HL-60/S4 (cell line): ENCODE measurements around the gene DNAI2.

Experiments used
- in situ Hi-C: fragments of 300-500 bp; cut with MboI; formaldehyde crosslinking; loops from 2 replicates; pipeline ENCODE4 v1.14.3; 2022; ENCODE audit warnings: low sequenced_read_pairs

Gene DNAI2

DNA sequence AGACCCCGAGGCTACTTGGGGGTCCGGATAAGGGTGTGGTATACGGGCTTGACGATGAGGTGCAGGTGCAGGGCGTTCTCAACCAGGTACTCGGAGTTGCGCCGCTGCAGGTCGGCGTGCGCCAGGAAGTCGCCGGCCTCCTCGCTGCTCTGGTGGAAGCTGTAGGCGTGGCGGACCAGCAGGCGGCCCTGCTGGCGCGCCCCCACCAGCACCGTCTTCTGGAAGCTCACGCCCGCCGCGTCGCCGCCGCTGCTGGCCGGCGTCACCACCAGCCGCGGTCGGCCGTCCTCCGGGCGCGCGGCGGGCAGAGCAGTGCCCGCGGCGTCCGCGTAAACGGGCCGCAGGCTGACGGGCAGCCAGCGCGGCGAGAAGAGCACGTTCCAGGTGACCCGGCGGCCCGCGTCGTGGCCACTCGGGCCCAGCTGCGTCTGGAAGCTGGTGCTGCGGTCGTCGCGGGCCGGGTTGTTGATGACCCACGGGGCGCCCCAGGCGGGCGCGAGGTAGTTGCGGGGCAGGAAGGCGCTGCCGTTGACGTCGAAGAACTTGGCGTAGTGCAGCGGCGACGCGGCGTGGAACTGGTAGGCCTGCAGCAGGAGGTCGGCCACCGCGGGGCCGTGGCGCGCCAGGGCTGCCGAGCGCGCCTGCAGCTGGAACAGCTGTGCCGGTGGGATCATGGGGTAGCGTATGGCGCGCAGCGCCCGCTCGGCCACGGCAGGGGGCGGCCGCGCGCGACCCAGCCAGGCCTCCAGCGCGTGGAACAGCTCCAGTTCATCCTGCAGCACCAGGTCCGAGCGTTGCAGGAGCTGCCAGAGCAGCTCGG is 82.8 kb downstream of the DNAI2 start:
- in situ Hi-C loops, result loop anchor here (10.0 kb wide), 1 partner anchor 142 kb away; the partner anchor contains the start of gene TTYH2

- in situ Hi-C loops, result loop anchor here (10.0 kb wide), 1 partner anchor 143 kb away; the partner anchor contains the start of gene TTYH2
These were observed 83.4 kb downstream of the DNAI2 start for GRCh38 chr17:74357466-74357809.

DNA sequence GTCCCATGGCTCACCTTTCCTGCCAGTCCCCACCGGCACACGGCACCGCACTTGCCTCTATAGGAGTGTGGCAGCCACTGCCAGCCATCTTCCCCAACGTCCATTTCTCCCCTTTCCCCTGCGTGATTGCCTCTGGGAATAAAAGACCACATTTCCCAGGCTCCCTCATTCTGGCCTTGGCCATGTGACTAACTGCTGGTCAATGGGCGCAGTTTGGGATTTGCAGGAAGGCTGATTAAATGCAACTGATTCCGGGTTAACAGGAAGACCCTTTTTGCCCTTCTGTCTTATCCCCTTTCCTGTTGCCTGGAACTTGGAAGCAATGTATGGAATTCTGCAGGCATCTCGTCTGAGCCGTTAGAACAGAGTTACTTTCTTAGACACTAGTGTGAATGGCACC is 84.7 kb downstream of the DNAI2 start:
- in situ Hi-C loops, result loop anchor here (10.0 kb wide), 1 partner anchor 144 kb away; the partner anchor contains the start of gene TTYH2

DNA sequence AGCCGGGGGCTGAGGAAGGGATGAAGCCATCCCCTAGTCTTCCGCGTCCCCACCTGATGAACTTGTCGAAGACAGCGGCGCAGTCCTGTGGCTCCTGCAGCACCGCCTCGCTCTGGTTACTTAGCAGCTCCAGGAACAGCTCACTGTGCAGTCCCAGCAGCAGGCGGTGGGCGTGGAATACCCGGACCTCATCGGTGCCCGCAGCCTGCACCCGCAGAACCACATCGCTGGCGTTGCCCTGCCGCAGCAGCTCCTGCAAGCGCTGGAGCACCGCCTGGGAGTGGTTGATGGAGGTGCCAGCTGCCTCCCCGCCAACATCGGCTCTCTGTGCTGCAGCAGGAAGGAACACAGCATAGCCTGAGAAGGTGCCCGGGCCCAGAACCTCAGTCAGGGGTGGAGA is 85.9 kb downstream of the DNAI2 start:
- in situ Hi-C loops, result loop anchor here (10.0 kb wide), 1 partner anchor 145 kb away; the partner anchor contains the start of gene TTYH2

DNA sequence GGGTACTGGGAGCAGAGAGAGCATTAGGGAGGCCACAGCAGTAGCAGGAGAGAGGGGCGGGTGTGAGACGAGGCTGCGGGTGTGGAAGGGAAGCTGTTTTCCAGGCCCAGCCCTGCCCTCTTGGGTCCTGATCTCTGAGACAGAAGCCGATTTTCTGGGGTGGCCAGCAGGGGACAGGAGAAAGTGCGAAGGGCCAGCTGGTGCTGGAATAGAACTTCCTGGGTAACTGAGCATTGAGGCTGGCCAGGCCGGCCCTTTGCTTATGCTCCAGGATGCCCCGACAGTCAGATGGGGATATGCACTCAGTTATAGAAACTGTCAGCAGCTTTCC is 86.8 kb downstream of the DNAI2 start:
- in situ Hi-C loops, result no loop called here

DNA sequence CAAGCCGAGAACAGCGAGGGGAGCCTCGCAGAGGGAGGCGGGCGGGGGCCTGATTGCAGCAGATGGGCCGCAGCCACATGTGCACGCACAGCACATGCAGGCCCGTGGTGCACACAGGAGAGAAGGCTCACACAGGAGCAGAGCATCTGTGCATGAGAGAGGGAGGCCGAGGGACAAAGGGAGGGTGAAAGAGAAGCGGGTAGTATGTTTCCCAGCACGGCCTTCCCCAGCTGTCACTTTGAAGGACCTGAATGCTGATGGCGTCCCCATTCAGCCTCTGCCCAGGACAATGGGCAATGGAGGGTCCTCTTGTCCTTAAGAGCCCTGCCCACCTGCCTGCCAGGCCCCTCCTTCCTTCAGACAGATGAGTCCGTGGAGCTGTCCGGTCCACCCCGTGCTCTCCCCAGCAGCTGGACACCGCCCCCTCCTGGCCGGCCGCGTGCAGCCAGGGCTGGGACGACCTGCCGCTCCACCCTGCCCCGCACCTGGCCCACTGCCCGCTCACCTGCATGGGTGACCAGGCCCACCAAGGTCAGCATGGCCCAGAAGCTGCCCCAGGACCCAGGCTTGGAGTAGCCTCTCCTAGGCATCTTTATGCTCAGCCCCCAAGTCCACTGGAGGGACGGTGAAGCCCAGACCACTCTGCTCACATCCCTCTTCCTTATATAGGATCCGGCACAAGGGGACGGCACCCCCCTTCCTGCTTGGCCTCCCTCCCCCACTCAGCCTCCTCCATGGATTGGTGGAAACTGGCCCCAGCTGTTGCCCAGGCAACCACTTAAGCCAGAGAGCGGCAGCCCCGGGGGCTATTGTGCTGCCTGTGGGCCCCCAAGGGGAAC is 87.4 kb downstream of the DNAI2 start, which contains the start of gene BTBD17:
Gene BTBD17 (minus strand): TSS at position 639 of the 839 bp plus-strand sequence. CDS start 49 bp downstream, at position 590.
- in situ Hi-C loops, result no loop called here

DNA sequence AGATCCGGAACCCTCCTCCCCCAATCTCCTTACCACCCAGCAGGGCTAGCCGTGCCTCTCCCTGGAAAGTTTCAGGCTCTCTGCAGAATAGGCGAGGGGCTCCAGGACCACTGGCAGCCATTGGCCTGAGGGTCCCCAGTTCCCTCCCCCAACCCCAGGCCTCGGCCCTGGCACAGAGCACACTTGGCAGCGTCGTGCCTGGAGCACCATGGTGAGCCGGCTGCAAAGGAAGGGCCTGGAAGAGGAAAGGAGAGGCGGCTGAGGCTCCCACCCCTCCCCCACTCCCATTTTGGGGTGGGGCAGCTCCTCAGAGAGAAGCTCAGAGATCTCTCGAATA is 88.0 kb downstream of the DNAI2 start:
- in situ Hi-C loops, result no loop called here

DNA sequence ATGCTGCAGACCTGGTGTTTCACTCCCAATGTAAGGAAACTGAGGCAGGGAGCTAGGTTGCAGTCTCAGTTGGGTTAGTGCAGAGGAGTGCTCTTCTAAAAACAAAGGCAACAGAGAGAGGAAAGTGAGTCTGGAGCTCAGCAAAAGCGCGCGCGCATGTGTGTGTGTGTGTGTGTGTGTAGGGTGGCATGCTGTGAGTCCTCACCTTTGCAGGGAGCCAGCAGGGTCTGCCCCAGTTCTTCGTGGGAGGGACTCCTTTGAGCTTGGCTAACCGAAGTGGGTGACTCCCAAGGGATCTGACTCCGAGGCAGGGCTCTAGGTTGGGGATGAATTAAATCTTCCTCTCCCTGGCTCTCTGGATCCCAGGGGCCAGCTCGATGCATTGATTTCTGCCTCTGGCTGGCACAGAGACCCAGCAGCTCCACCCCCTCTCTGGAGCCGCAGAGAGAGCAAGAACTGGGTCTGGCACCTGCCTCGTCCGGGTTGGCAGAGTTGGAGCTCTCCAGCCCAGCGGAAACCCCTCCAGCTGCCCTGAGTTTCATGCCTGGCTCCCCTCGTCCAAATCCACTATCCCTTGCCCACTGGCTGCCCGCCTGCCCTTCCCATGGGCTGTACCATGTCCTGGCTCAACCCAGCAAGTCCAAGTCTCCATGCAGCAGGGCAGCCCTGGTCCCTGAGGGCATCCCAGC is 88.9 kb downstream of the DNAI2 start:
- in situ Hi-C loops, result no loop called here
